Measurements from ENCODE around the gene GLCE.

DNA sequence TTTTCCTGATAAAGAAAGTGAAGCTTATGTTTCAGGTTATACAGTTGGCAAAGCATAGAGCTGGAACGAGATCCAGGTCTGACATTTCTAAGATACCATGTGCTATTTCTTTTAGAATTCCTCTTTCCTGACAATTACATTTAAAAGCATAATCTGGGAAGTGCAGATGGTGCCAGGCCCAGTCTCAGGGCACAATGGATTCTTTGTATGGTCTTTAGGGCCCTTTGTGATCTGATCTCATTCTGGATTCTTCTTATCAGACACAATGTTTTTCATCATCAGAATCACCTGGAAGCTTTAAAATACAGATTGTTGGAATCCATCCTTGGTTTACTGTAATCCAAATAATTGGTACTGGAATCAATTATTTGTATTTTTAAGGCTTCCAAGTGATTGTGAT lies 18.6 kb upstream of the GLCE start:
- no peak for TF ChIP-seq EP300 (IDR thresholded peaks at IDR 0.05; ENCODE audit: borderline replicate concordance)
- TF ChIP-seq FOXM1 (IDR thresholded peaks at IDR 0.05; ENCODE audit: borderline replicate concordance, low read depth) = no peak
- no peak for TF ChIP-seq EGR1 (IDR thresholded peaks at IDR 0.05)
- TF ChIP-seq, protein P1, sequence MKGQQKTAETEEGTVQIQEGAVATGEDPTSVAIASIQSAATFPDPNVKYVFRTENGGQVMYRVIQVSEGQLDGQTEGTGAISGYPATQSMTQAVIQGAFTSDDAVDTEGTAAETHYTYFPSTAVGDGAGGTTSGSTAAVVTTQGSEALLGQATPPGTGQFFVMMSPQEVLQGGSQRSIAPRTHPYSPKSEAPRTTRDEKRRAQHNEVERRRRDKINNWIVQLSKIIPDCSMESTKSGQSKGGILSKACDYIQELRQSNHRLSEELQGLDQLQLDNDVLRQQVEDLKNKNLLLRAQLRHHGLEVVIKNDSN (IDR thresholded peaks at IDR 0.05) = no peak
- TF ChIP-seq, protein P2, sequence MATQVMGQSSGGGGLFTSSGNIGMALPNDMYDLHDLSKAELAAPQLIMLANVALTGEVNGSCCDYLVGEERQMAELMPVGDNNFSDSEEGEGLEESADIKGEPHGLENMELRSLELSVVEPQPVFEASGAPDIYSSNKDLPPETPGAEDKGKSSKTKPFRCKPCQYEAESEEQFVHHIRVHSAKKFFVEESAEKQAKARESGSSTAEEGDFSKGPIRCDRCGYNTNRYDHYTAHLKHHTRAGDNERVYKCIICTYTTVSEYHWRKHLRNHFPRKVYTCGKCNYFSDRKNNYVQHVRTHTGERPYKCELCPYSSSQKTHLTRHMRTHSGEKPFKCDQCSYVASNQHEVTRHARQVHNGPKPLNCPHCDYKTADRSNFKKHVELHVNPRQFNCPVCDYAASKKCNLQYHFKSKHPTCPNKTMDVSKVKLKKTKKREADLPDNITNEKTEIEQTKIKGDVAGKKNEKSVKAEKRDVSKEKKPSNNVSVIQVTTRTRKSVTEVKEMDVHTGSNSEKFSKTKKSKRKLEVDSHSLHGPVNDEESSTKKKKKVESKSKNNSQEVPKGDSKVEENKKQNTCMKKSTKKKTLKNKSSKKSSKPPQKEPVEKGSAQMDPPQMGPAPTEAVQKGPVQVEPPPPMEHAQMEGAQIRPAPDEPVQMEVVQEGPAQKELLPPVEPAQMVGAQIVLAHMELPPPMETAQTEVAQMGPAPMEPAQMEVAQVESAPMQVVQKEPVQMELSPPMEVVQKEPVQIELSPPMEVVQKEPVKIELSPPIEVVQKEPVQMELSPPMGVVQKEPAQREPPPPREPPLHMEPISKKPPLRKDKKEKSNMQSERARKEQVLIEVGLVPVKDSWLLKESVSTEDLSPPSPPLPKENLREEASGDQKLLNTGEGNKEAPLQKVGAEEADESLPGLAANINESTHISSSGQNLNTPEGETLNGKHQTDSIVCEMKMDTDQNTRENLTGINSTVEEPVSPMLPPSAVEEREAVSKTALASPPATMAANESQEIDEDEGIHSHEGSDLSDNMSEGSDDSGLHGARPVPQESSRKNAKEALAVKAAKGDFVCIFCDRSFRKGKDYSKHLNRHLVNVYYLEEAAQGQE (IDR thresholded peaks at IDR 0.05; ENCODE audit: low read depth) = no peak
- TF ChIP-seq, protein P3, sequence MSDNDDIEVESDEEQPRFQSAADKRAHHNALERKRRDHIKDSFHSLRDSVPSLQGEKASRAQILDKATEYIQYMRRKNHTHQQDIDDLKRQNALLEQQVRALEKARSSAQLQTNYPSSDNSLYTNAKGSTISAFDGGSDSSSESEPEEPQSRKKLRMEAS (IDR thresholded peaks at IDR 0.05) = no peak
- no peak for TF ChIP-seq TCF12 (IDR thresholded peaks at IDR 0.05; ENCODE audit: low read depth)
- no peak for TF ChIP-seq CEBPB (IDR thresholded peaks at IDR 0.05)
